Endothelial cell (in vitro differentiated cells): ENCODE measurements around the gene PDIA2. TPM values are rescaled to one million over a fixed set of nuclear protein-coding genes. Genes with fewer than 3 reads are reported as not detected.
"Not testable (repeated sequence)": the region's sequence is repeated elsewhere in the genome, so short reads cannot be mapped to it uniquely, and the experiment has no call there.

Source experiments
- DNase-seq: peaks from one replicate; pipeline ENCODE4 v3.0.0; 2021; ENCODE audit warnings: low spot score
- H3K27ac Mint-ChIP-seq: one replicate; pipeline ENCODE4 v1.8.0; 2021; ENCODE audit warnings: mixed read lengths, inconsistent platforms; ENCODE audit not compliant: unreplicated experiment
- H3K27me3 Mint-ChIP-seq: one replicate; pipeline ENCODE4 v1.8.0; 2021; ENCODE audit warnings: mild to moderate bottlenecking, moderate library complexity, mixed read lengths, inconsistent platforms; ENCODE audit not compliant: unreplicated experiment
- H3K36me3 Mint-ChIP-seq: one replicate; pipeline ENCODE4 v1.8.0; 2021; ENCODE audit warnings: mild to moderate bottlenecking, low read depth, mixed read lengths, inconsistent platforms; ENCODE audit not compliant: unreplicated experiment
- H3K4me1 Mint-ChIP-seq: one replicate; pipeline ENCODE4 v1.8.0; 2021; ENCODE audit warnings: mild to moderate bottlenecking, mixed read lengths, inconsistent platforms; ENCODE audit not compliant: unreplicated experiment
- H3K4me3 Mint-ChIP-seq: one replicate; pipeline ENCODE4 v1.8.0; 2021; ENCODE audit warnings: mild to moderate bottlenecking, mixed read lengths, inconsistent platforms; ENCODE audit not compliant: unreplicated experiment
- H3K9me3 Mint-ChIP-seq: one replicate; pipeline ENCODE4 v1.8.0; 2021; ENCODE audit warnings: mixed read lengths, inconsistent platforms; ENCODE audit not compliant: unreplicated experiment
- CTCF ChIP-seq: fragments of 200-600 bp; sonication (generic); IDR thresholded peaks from one replicate; pipeline ENCODE4 v1.5.0; 2021; ENCODE audit warnings: antibody characterized with exemption; ENCODE audit not compliant: unreplicated experiment
- total RNA-seq: library from RNA; stranded (reverse); fragmentation: NEBNext Ultra II Directional; extraction: Animal tissue kit (Norgen Biotek cat#: 25700); gene quantifications from one replicate; pipeline ENCODE4 v1.2.1, GENCODE V29; 2021; ENCODE audit not compliant: unreplicated experiment

Gene PDIA2
- total RNA-seq, 1 donor from 2014 or later: not detected

DNA sequence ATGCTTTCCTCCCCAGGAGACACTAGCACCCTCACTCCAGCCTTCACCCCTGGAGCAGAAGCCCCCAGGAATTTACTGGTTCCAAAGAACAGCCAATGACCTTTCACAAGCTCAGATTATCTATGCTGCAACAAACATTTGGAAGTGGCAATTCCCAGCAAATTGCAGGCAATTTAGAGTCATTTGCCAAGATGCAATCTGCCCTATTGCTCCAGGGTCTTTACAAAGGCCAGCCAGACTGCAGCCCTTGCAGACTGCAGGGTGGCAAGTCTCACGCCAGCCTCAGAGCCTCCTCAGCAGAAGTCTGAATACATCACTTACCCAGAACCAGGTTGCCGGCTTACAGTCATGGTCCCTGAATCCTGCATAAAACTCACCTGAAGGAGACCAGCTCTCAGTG lies 47.8 kb downstream of the PDIA2 start:
- peaks cover 2% of the 10 kb centered on the region for H3K36me3 Mint-ChIP-seq
- no peak overlapping the region for H3K4me3 Mint-ChIP-seq
- no peak for TF ChIP-seq CTCF
- H3K27me3 Mint-ChIP-seq: peaks cover 3% of the 10 kb centered on the region
- H3K27ac Mint-ChIP-seq: no peak overlapping the region
- no peaks in the 10 kb centered on the region for H3K4me1 Mint-ChIP-seq
- no peaks in the 10 kb centered on the region for H3K9me3 Mint-ChIP-seq
- DNase-seq: no peak

DNA sequence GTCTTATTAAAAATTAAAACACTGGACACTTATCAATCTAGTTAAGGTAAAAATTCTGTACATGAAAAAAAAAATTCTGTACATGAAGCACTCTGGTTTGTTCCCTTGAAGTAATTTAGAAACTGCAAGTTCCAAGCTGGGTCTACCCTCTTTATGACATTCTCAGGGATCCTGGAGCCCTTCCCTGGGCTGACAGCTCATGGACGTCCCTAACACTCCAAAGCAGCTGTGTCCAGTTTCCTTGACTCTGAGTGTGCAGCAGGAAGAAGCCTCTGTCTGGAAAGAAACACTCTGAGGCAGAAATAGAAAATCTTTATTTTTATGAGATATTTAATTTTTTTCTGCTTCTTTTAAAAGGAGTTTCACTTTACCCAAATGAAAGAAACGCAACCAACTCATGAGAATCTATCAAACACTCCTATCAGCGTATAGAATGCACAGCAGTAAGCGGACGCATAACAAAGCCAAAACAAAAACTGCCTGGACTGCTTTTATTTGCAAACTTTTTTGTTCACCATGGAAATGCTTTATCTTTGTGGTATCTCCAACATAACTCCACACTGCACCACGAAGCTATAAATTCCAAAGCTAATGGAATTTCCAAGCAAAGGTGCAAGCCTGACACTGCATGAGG lies 48.3 kb downstream of the PDIA2 start:
- H3K27me3 Mint-ChIP-seq, H3K9me3 Mint-ChIP-seq, H3K36me3 Mint-ChIP-seq, H3K4me3 Mint-ChIP-seq, H3K27ac Mint-ChIP-seq, DNase-seq, H3K4me1 Mint-ChIP-seq: not testable (repeated sequence)

DNA sequence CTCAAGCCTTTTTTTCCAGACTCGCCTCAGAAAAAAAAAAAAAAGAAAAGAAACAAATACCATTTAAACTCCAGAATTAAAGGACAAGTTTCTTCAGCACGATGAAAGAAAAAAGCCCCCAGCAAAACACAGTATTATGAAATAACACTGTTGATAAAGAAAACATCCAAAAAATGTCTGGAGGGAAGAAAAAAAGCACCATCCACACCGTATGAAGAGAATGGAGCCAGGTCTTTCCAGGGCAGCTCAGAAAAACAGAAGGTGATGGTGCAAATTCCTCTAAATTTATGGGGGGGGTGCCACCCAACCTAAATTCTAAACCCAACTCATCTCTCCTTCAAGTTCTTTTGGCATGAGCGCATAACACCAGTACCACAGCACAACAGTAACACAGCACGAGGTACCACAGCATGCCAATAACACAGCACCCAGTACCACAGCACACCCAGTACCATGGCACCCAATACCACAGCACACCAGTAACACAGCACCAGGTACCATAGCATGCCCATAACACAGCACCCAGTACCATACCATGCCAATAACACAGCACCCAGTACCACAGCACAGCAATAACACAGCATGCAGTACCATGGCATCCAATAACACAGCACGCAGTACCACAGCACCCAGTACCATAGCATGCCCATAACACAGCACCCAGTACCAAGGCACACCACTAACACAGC lies 50.6 kb downstream of the PDIA2 start:
- no peaks in the 10 kb centered on the region for H3K9me3 Mint-ChIP-seq
- no peak for DNase-seq
- H3K4me3 Mint-ChIP-seq: no peak overlapping the region
- peaks cover 5% of the 10 kb centered on the region for H3K27me3 Mint-ChIP-seq
- peak overlapping the region; percentile 18 for H3K27ac Mint-ChIP-seq
- TF ChIP-seq CTCF: no peak
- no peaks in the 10 kb centered on the region for H3K4me1 Mint-ChIP-seq
- peaks cover 2% of the 10 kb centered on the region for H3K36me3 Mint-ChIP-seq

GRCh38 chr16:334164-334832 lies 51.3 kb downstream of the PDIA2 start:
- not testable (repeated sequence) for H3K27me3 Mint-ChIP-seq, H3K4me3 Mint-ChIP-seq, DNase-seq, H3K9me3 Mint-ChIP-seq, H3K36me3 Mint-ChIP-seq, H3K27ac Mint-ChIP-seq, H3K4me1 Mint-ChIP-seq

DNA sequence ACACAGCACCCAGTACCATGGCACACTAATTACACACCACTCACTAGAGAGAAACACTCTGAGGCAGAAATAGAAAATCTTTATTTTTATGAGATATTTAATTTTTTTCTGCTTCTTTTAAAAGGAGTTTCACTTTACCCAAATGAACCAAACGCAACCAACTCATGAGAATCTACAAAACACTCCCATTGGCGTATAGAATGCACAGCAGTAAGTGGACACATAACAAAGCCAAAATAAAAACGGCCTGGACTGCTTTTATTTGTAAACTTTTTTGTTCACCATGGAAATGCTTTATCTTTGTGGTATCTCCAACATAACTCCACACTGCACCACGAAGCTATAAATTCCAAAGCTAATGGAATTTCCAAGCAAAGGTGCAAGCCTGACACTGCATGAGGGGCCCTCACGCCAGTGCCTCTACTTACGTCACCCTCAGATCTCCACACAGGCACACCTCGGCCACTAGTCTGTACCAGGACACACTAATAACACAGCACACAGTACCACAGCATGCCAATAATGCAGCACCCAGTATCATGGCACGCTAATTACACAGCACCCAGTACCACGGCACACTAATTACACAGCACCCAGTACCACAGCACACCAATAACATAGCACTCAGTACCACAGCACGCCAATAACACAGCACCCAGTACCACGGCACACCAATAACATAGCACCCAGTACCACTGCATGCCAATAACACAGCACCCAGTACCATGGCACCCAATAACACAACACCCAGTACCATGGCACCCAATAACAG lies 52.1 kb downstream of the PDIA2 start:
- DNase-seq, H3K27ac Mint-ChIP-seq, H3K4me1 Mint-ChIP-seq, H3K4me3 Mint-ChIP-seq, H3K36me3 Mint-ChIP-seq, H3K9me3 Mint-ChIP-seq, H3K27me3 Mint-ChIP-seq: not testable (repeated sequence)

DNA sequence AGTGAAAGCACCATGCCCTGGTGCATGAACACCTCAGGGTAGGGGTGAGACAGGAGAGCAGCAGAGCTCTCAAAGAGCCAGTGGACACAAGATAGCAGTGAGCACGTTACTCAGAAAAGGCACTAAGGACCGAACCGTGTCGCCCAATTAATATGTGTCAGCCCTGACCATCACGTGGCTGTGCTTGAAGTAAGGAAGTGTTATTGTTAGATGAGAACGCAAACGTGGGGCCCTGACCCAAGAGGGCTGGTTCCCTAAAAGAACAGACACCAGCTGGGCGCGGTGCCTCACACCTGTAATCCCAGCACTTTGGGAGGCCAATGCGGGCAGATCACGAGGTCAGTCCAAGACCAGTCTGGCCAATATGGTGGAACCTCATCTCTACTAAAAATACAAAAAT lies 53.3 kb downstream of the PDIA2 start:
- no peaks in the 10 kb centered on the region for H3K9me3 Mint-ChIP-seq
- DNase-seq: no peak
- H3K36me3 Mint-ChIP-seq: peaks cover 2% of the 10 kb centered on the region
- no peak overlapping the region for H3K27ac Mint-ChIP-seq
- peaks cover 5% of the 10 kb centered on the region for H3K27me3 Mint-ChIP-seq
- no peak for TF ChIP-seq CTCF
- H3K4me1 Mint-ChIP-seq: no peaks in the 10 kb centered on the region
- no peak overlapping the region for H3K4me3 Mint-ChIP-seq
